ENCODE measurements around the gene CA4. TPM values are rescaled to one million over a fixed set of nuclear protein-coding genes. Genes with fewer than 3 reads are reported as not detected.

The CA4 gene
- total and polyA plus RNA-seq, 2 donors (not counting 1 experiment from before 2014, with no cell fraction given) = not detected

- WGBS (ENCODE audit: insufficient coverage) = 80% methylated on average over 8 of the region's 10 CpGs
- no peaks in the 10 kb centered on the region for H3K36me3 ChIP-seq (replicated peaks in 1 of 2; ENCODE audit: control extremely low read depth in 1 of 2, control insufficient read depth in 1 of 2, extremely low read depth in 1 of 2, insufficient read depth in 2 of 2, low read length in 1 of 2)
- DNase-seq (no peak), ATAC-seq (ENCODE audit: low read depth) (peak; percentile 17)
- H3K79me2 ChIP-seq (ENCODE audit: control insufficient read depth, insufficient read depth, low read length) = no peaks in the 10 kb centered on the region
- H3K27me3 ChIP-seq (replicated peaks in 1 of 4; ENCODE audit: control extremely low read depth in 1 of 4, control insufficient read depth in 3 of 4, insufficient read depth in 4 of 4, low read length in 3 of 4) = peaks cover 0 to 14% (median 0%) of the 10 kb centered on the region in 4 experiments
- ChIA-PET CTCF (interaction anchor here (0.8 kb wide), 1 partner anchor 10 kb away, joined by 3 read pairs; no protein-coding TSS in a partner anchor), POLR2A (no interaction called here)
- intact Hi-C loops (cut with micrococcal nuclease) = no loop called here
- H3K9ac ChIP-seq (ENCODE audit: low read length) = no peak overlapping the region
- Mint-ChIP-seq H3K27me3 (peaks cover 40% of the 10 kb centered on the region), H3K4me3 (no peak overlapping the region), H3K4me1 (peaks cover 9% of the 10 kb centered on the region), H3K27ac (no peak overlapping the region), H3K9me3 (ENCODE audit: insufficient read depth) (no peaks in the 10 kb centered on the region)
- H3K4me1 ChIP-seq (ENCODE audit: control insufficient read depth in 2 of 2, insufficient read depth in 2 of 2, low read length in 2 of 2) = peaks cover 0 to 3% of the 10 kb centered on the region in 2 donors
- no peak overlapping the region for H3K4me3 ChIP-seq (ENCODE audit: control extremely low read depth in 1 of 5, extremely low read depth in 1 of 5, insufficient read depth in 1 of 5, low read depth in 2 of 5, low read length in 4 of 5)
- H2AFZ ChIP-seq (ENCODE audit: insufficient read depth, low read depth, low read length, poor library complexity, severe bottlenecking) = no peak overlapping the region
- no peak overlapping the region for H3K4me2 ChIP-seq (replicated peaks; ENCODE audit: low read depth, low read length, poor library complexity, severe bottlenecking)
- H3K27ac ChIP-seq (ENCODE audit: low read length in 2 of 2) = no peak overlapping the region
- H4K20me1 ChIP-seq (ENCODE audit: control insufficient read depth, insufficient read depth, low read length, poor library complexity, severe bottlenecking) = no peaks in the 10 kb centered on the region
- TF ChIP-seq, protein P1, sequence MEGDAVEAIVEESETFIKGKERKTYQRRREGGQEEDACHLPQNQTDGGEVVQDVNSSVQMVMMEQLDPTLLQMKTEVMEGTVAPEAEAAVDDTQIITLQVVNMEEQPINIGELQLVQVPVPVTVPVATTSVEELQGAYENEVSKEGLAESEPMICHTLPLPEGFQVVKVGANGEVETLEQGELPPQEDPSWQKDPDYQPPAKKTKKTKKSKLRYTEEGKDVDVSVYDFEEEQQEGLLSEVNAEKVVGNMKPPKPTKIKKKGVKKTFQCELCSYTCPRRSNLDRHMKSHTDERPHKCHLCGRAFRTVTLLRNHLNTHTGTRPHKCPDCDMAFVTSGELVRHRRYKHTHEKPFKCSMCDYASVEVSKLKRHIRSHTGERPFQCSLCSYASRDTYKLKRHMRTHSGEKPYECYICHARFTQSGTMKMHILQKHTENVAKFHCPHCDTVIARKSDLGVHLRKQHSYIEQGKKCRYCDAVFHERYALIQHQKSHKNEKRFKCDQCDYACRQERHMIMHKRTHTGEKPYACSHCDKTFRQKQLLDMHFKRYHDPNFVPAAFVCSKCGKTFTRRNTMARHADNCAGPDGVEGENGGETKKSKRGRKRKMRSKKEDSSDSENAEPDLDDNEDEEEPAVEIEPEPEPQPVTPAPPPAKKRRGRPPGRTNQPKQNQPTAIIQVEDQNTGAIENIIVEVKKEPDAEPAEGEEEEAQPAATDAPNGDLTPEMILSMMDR (IDR thresholded peaks at IDR 0.05) = no peak
- no peak for TF ChIP-seq EZH2 (IDR thresholded peaks at IDR 0.05; ENCODE audit: borderline replicate concordance, insufficient read depth, low read depth, low read length, poor library complexity, severe bottlenecking)
- no peaks in the 10 kb centered on the region for H3K9me3 ChIP-seq (ENCODE audit: control extremely low read depth in 1 of 3, control insufficient read depth in 2 of 3, insufficient read depth in 1 of 3, low read length in 2 of 3)
Measured at GRCh38 chr17:60160829-60161501, 11.2 kb downstream of the CA4 start.

GRCh38 chr17:60161598-60162330 is 12.0 kb downstream of the CA4 start:
- Mint-ChIP-seq H3K27ac (no peak overlapping the region), H3K9me3 (ENCODE audit: insufficient read depth) (no peaks in the 10 kb centered on the region), H3K4me1 (peaks cover 9% of the 10 kb centered on the region), H3K27me3 (peaks cover 35% of the 10 kb centered on the region), H3K4me3 (no peak overlapping the region)
- TF ChIP-seq EZH2 (IDR thresholded peaks at IDR 0.05; ENCODE audit: borderline replicate concordance, insufficient read depth, low read depth, low read length, poor library complexity, severe bottlenecking) = no peak
- TF ChIP-seq, protein P1 (IDR thresholded peaks at IDR 0.05) = no peak
- no peak overlapping the region for H3K27ac ChIP-seq (ENCODE audit: low read length in 2 of 2)
- ChIA-PET CTCF (interaction anchor here (0.8 kb wide), 1 partner anchor 9 kb away, joined by 3 read pairs; no protein-coding TSS in a partner anchor), POLR2A (no interaction called here)
- no peak overlapping the region for H3K4me2 ChIP-seq (replicated peaks; ENCODE audit: low read depth, low read length, poor library complexity, severe bottlenecking)
- H3K27me3 ChIP-seq (replicated peaks in 1 of 4; ENCODE audit: control extremely low read depth in 1 of 4, control insufficient read depth in 3 of 4, insufficient read depth in 4 of 4, low read length in 3 of 4) = peaks cover 0 to 14% (median 0%) of the 10 kb centered on the region in 4 experiments
- peaks cover 0 to 3% of the 10 kb centered on the region in 2 donors for H3K4me1 ChIP-seq (ENCODE audit: control insufficient read depth in 2 of 2, insufficient read depth in 2 of 2, low read length in 2 of 2)
- intact Hi-C loops (cut with micrococcal nuclease) = no loop called here
- H3K4me3 ChIP-seq (ENCODE audit: control extremely low read depth in 1 of 5, extremely low read depth in 1 of 5, insufficient read depth in 1 of 5, low read depth in 2 of 5, low read length in 4 of 5) = no peak overlapping the region
- no peaks in the 10 kb centered on the region for H3K79me2 ChIP-seq (ENCODE audit: control insufficient read depth, insufficient read depth, low read length)
- ATAC-seq (ENCODE audit: low read depth) (no peak), DNase-seq (no peak)
- no peaks in the 10 kb centered on the region for H4K20me1 ChIP-seq (ENCODE audit: control insufficient read depth, insufficient read depth, low read length, poor library complexity, severe bottlenecking)
- no peaks in the 10 kb centered on the region for H3K9me3 ChIP-seq (ENCODE audit: control extremely low read depth in 1 of 3, control insufficient read depth in 2 of 3, insufficient read depth in 1 of 3, low read length in 2 of 3)
- H3K9ac ChIP-seq (ENCODE audit: low read length) = no peak overlapping the region
- 47% methylated on average over 9 of the region's 17 CpGs for WGBS (ENCODE audit: insufficient coverage)
- no peaks in the 10 kb centered on the region for H3K36me3 ChIP-seq (replicated peaks in 1 of 2; ENCODE audit: control extremely low read depth in 1 of 2, control insufficient read depth in 1 of 2, extremely low read depth in 1 of 2, insufficient read depth in 2 of 2, low read length in 1 of 2)
- no peak overlapping the region for H2AFZ ChIP-seq (ENCODE audit: insufficient read depth, low read depth, low read length, poor library complexity, severe bottlenecking)
